ENCODE data around the gene STARD10.
"Not testable (repeated sequence)": the region's sequence is repeated elsewhere in the genome, so short reads cannot be mapped to it uniquely, and the experiment has no call there.

STARD10 gene

GRCh38 chr11:72825661-72826060 lies 31.8 kb upstream of the STARD10 start:
- DNase-seq = no peak

GRCh38 chr11:72824811-72825505 lies 31.1 kb upstream of the STARD10 start:
- no peak for DNase-seq

DNA sequence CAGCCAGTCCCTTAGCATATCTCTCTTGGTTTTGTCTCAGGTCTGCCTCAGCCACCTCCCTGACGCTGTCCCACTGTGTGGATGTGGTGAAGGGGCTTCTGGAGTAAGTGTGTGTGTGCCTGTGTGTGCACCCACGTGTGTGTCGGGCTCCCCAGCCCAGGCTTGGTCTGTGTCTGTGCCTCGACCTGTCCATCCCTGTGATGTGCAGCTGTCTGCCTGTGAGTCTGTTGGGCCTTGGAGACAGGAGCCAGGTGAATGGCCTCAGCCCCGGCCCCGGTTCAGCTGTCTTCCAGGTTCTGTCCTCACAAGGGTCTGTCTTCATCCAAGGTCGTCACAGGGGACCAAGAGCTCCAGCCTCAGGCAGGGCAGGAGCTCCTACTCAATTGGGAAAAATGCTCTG lies 30.2 kb upstream of the STARD10 start:
- no peak for DNase-seq

- no peak for DNase-seq
Measured at GRCh38 chr11:72823105-72823804, 29.4 kb upstream of the STARD10 start.

- DNase-seq = peak; percentile 92
Measured at GRCh38 chr11:72821920-72822799, 28.3 kb upstream of the STARD10 start.

DNA sequence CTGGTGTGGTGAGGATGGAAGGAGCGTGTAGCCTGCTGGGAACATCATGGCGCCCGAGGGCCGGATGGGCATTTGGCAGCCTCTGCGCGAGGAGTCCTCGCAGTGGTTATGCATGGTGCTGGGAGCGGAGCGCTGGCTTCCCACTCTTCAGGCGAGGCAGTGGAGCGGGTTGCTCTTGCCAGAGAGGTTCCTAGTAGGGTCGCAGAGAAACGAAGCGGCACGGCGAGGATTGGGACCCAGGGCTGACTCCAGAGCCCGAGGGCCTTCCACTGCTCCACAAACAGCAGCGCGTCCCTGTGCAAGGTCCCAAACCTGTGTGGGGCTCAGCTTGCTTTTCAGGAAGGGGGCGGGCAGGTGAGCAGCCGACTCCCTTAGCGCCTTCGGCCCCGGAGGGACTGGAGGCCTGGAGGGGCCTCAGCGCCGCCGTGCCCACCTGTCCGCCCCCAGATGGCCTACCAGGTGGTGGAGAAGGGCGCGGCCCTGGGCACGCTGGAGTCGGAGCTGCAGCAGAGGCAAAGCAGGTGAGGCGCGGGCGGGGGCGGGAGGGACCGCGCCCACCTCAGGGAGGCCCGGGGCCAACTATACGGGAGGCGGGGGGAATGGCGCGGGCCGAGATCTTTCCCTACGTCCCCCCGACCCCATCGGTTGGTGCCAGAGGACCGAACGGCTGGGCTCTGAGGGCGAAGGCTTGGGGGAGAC lies 27.5 kb upstream of the STARD10 start:
- DNase-seq = no peak

DNA sequence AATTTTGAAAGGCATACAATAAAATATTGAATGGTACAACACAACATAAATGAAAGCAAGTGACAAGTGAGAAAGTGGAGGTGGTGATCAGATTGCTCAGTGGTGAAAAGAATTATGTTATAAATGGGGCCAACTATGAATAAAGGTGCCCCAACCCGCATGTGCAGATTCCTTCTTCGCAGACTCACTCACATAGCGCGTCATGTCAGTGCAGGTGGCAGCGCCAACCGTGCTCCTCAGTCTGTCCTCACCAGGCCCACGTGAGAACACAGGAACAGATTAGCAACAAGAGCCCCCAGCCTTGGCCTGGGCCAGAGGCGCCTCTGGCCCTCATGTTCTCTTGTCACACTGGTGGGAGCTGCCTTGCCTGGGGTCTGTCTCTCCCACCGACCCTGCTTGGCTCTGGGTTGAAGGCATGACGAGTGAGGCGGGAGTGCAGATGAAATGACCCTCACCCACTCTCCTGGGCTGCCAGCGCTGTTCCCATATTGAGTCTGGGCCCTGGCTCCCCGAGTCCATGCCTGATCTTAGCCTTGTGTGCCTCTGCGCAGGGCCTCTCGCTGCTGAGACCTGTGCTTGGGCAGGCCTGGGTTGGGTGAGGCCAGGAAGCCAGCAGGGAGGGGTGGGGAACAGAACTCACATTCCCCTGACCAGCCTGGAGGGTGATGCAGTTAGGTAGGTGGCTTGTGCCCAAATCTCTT lies 26.7 kb upstream of the STARD10 start:
- DNase-seq = no peak

DNA sequence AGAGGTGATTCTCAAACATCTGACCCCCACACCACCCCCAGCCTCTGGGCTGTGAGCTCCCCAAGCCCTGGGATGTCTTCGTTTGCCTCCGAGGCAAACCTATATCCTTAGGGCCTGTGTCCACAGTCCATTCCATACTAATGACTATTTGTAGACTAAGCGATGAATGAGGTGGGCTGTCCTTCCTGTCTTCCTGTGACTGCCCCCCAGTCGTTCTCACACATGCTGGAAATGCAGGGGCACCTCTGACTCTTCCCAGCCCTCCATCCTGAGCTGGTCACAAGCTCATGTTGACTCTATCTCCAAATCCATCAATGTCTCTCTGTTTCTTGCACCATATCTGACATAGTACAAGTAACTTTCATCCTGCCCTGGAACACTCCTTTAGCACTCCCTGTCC lies 25.1 kb upstream of the STARD10 start:
- no peak for DNase-seq

DNA sequence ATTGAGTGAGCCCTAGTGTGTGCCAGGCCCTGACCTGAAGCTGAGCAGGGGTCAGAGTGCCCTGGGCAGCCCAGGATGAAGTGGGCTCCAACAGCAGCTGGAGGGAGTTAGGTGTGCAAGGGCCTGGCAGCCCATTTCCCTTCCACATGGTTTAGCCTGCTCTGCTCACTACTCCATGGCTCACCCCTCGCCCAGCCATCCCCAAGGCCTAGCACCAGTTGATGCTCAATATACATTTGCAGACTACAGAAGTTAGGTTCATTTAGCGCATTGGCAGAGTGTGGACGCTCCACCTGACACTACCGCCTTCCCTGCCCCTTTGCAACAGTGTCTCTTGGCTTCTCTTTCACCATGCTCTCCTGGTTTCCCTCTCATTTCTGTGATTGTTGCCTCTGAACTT lies 24.1 kb upstream of the STARD10 start:
- DNase-seq = no peak

GRCh38 chr11:72816404-72816990 lies 22.6 kb upstream of the STARD10 start:
- DNase-seq = no peak

GRCh38 chr11:72815110-72815618 lies 21.3 kb upstream of the STARD10 start:
- DNase-seq = no peak

- peak; percentile 93 for DNase-seq
Measured at GRCh38 chr11:72814286-72815109, 20.7 kb upstream of the STARD10 start, which contains the start of gene ATG16L2. Gene ATG16L2, plus strand, starts transcription at chr11:72814411. Its CDS starts 35 bp downstream, at chr11:72814446.

GRCh38 chr11:72813740-72814285 lies 20.0 kb upstream of the STARD10 start:
- peak; percentile 91 for DNase-seq

GRCh38 chr11:72812967-72813739 lies 19.3 kb upstream of the STARD10 start:
- DNase-seq = peak; percentile 87

GRCh38 chr11:72812604-72812966 lies 18.7 kb upstream of the STARD10 start:
- DNase-seq = no peak

DNA sequence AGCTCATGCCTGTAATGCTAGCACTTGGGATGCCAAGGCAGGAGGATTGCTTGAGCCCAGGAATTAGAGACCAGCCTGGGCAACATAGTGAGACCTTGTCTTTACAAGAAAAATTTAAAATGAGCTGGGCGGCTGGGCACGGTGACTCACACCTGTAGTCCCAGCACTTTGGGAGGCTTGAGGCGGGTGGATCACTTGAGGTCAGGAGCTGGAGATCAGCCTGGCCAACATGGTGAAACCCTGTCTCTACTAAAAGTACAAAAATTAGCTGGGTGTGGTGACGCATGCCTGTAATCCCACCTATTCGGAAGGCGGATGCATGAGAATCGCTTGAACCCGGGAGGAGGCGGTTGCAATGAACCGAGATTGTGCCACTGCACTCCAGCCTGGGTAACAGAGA lies 17.8 kb upstream of the STARD10 start:
- DNase-seq = not testable (repeated sequence)

DNA sequence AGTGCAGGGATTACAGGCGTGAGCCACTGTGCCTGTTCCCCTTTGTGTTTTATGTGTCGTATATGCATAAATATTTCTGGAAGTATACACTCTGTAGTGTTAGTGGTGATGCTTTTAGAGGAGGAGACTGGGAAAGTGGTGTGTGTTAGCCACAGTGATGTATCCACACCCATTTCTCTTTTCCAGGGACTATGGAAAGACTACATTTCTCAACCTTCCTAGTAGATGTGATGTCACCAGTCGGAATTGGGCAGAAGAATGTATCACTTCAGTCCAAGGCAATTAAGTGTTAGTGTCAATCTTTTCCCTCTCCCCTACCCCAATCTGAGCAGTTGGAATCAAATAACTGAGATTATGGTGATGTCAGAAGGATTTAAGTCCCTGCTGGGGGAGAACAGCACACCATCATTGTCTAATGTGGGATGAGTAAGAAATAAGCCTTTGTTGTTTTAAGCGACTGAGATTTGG lies 14.5 kb upstream of the STARD10 start:
- DNase-seq = no peak

- DNase-seq = no peak
Measured at GRCh38 chr11:72807792-72808191, 13.9 kb upstream of the STARD10 start.

GRCh38 chr11:72807021-72807693 lies 13.3 kb upstream of the STARD10 start:
- no peak for DNase-seq
